GM10266 (cell line): Measurements from ENCODE around the gene DEDD.

Source experiments
- DNase-seq: peaks from one replicate; pipeline ENCODE4 v3.0.0; 2012; ENCODE audit errors: extremely low spot score
- CTCF ChIP-seq: IDR thresholded peaks from 2 replicates; pipeline ENCODE4 v1.5.1; 2012; ENCODE audit warnings: mild to moderate bottlenecking, low read depth; ENCODE audit not compliant: control insufficient read depth, insufficient read depth; ENCODE audit errors: missing control alignments

The DEDD gene

DNA sequence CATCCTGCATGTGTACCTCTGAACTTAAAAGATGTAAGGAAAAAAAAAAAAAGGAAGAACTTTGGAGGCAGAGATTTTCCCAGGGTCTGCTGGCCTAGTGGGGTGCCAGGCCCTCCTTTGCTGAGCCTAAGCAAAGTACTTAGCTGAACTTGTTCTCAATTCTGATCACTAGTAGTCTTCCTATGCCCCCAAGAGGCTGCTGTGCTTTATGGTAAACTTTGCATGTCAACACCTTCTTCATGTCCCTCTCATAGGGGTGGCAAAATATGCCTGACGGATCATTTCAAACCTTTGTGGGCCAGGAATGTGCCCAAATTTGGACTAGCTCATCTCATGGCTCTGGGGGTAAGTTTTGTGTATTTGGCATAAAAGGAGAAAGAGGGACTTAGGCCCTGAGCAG is 25.4 kb upstream of the DEDD start:
- DNase-seq: no peak
- no peak for TF ChIP-seq CTCF

DNA sequence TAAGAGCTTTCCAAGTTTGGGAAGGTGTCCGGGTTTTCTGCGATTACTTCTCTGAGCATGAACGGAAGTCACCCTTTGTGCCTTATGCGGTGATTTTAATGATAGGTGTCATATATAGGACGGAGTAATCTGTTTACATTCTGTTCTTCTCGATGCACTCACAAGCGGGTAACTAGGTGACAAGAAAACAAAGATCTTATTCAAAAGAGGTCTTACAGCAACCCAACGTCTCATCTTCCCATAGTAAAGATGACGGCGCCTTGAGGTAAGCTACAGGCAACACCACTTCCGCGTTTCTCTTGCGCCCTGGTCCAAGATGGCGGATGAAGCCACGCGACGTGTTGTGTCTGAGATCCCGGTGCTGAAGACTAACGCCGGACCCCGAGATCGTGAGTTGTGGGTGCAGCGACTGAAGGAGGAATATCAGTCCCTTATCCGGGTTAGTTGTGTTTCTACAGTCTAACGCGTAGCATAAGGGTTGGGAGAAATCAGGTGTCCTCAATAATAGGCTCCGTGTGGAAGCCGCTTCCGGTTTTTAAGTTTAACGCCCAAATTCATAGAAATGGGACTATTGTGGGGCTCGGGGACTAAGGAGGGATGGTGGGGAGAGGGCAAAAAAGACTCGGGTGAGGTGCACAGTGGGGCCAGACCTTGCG is 21.3 kb upstream of the DEDD start, which contains the start of gene UFC1:
TSS of gene UFC1 (plus strand) at position 297 of the 656 bp plus-strand sequence. CDS start at position 317, 20 bp downstream.
- TF ChIP-seq CTCF: no peak
- peak; percentile 89 for DNase-seq

DNA sequence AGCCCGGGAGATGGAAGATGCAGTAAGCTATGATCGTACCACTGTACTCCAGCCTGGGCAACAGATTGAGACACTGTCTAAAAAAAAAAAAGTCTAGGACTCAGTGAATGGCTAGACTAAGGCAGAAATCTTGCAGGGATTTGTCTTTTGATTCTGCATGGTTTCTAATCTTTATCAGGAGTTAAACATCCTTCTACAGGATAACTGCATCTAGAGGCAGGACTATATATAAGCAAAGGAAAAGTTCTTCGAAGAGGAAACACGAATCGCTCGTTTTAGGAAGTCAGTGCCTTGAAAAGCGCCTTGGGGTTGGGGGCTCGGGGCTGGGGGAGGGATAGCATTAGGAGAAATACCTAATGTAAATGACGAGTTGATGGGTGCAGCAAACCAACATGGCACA is 20.7 kb upstream of the DEDD start:
- no peak for DNase-seq
- no peak for TF ChIP-seq CTCF

DNA sequence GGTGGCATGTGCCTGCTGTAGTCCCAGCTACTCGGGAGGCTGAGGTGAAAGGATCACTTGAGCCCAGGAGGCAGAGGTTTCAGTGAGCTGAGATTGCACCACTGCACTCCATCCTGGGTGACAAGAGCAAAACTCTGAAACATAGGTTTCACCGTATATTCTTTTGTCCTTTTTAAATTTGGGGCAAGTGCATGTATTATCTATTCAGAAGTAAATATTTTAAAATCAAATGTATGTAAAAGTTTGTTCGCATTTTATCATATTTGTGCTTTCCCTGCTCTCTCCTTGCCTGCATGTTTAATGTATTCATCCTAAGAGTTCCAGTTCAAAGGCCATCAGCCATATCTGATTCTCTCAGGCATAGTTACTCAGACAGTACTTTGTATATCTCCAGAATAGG is 13.4 kb upstream of the DEDD start:
- TF ChIP-seq CTCF: no peak
- no peak for DNase-seq

DNA sequence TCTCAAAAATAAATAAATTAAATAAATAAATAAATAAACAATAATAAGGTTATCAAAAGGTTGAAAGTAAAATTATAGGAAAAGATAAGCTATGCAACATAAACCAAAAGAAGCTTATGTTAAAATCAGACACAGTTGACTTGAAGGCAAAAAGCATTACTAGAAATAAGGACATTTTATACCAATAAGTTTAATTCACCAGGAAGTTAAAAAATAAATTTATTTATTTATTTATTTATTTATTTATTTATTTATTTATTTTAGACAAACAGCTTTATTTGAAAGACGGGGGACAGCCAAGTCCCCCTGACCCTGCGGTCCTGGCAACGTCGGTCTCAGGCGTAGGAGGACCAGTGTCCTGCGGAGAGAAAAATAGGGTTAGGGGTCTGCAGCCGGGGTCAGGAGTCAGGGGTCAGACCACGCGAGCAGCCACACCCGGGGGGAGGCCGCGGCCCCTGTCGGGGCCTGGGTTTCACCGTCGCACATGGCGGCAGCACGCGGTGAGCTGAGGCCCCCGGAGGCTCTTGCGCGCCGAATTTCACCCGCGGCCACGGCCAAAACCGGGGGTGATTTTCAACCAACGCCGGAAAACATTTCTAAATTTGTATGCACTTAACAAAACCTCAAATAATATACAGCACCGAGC is 8.4 kb upstream of the DEDD start:
- TF ChIP-seq CTCF: no peak
- DNase-seq: no peak

DNA sequence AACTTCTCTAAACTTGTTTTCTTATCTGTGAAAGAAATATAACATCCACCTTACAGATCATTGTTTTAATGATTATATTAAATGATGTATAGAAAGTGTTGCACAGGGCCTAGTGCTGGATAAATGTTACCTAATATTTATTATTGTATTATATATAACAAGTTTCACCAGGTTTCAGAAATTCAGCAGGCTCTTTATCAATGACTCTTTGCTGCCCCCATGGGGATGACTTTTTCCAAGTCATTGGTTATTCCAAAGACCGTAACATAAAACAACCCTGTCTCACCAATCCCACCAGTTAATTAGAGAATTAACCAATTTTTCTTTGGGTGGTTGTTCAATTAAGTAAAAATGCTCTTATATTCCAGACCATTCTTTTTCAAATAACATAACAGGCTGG is 7.3 kb upstream of the DEDD start:
- TF ChIP-seq CTCF: peak; percentile 25
- DNase-seq: peak; percentile 68

GRCh38 chr1:161138431-161138830 is 6.0 kb upstream of the DEDD start:
- no peak for TF ChIP-seq CTCF
- DNase-seq: no peak
